Right lobe of liver (tissue), 6 donors: ENCODE measurements around the gene SCIN. TPM values are rescaled to one million over a fixed set of nuclear protein-coding genes. Genes with fewer than 3 reads are reported as not detected.

Experiments
- ATAC-seq, 4 donors: fragments of 200-7000 bp; cut with Tn5 transposase; one replicate each; pipeline ENCODE4 v1.9.1; 2020; ENCODE audit warnings: mild to moderate bottlenecking in 4 of 4, moderate library complexity in 4 of 4
- DNase-seq, 3 donors: peaks; one replicate each; pipeline ENCODE4 v3.0.0-alpha.2; 2020
- H3K27ac ChIP-seq, 3 donors: fragments of 200-600 bp; one replicate each; pipeline ENCODE4 v1.8.0; 2022
- H3K27me3 ChIP-seq, 2 donors: fragments of 200-600 bp; one replicate each; pipeline ENCODE4 v1.8.0; 2022
- H3K36me3 ChIP-seq, 4 donors: fragments of 200-600 bp; sonication (generic) in 1 of 4; one replicate each; pipeline versions ENCODE4 v1.5.1 to v1.8.0; 2017 to 2022; ENCODE audit warnings: control low read depth in 1 of 4
- H3K4me1 ChIP-seq, 4 donors: fragments of 200-600 bp; sonication (generic) in 1 of 4; one replicate each; pipeline versions ENCODE4 v1.5.1 to v1.8.0; 2017 to 2022; ENCODE audit warnings: control low read depth in 1 of 4
- H3K4me3 ChIP-seq, 3 donors: fragments of 200-600 bp; one replicate each; pipeline ENCODE4 v1.8.0; 2022
- H3K9me3 ChIP-seq, 4 donors: fragments of 200-600 bp; sonication (generic) in 1 of 4; one replicate each; pipeline versions ENCODE4 v1.5.1 to v1.8.0; 2017 to 2022; ENCODE audit warnings: control low read depth in 1 of 4
- POLR2A ChIP-seq: fragments of 450-650 bp; IDR thresholded peaks from one replicate; pipeline ENCODE4 v1.6.1; 2017; ENCODE audit warnings: antibody characterized with exemption, mild to moderate bottlenecking
- WGBS: methylation state at CpG from one replicate; pipeline ENCODE4 v1.1.6; 2018; ENCODE audit warnings: low coverage, low lambda C conversion rate; ENCODE audit not compliant: insufficient coverage; ENCODE audit errors: missing lambda C conversion rate; 5-methylcytosine and 5-hydroxymethylcytosine counted together
- intact Hi-C, 2 donors: fragments of 100-400 bp; cut with DNase I; formaldehyde crosslinking; loops; one replicate each; pipeline versions ENCODE4 v1.11.2 to v1.14.1; 2022
- total RNA-seq, 6 experiments: library from RNA; depleted of rRNA in 2 of 6; stranded (reverse); fragments of >200 nt in 2 of 6; fragmentation: NEBNext Ultra II Directional in 3 of 6; extraction: Animal tissue kit (Norgen Biotek cat#: 25700) in 3 of 6; gene quantifications; one replicate each; pipeline versions ENCODE4 v1.1.0 to v1.2.4, GENCODE V29; 2016 to 2023
- TF ChIP-seq, protein P1 (sequence below), 4 donors: fragments of 200-600 bp in 3 of 4; fragments of 450-650 bp in 1 of 4; IDR thresholded peaks; one replicate each; pipeline versions ENCODE4 v1.5.1 to v1.8.0; 2016 to 2022; ENCODE audit warnings: antibody characterized with exemption in 4 of 4, mild to moderate bottlenecking in 2 of 4
- donor health status: DM: no; HTN: yes; CAD: no.
- donor health status: DM: no; HTN: no; CAD: no.
- donor health status: DM: no; HTN: no; CAD: no.
- donor health status: DM: no; HTN: yes; CAD: no.
- donor health status: DM: no; HTN: yes; CAD: no.

SCIN gene
- total RNA-seq, 6 experiments from 2014 or later, result 0.06 to 0.20 (median 0.18) TPM; not detected in 3

DNA sequence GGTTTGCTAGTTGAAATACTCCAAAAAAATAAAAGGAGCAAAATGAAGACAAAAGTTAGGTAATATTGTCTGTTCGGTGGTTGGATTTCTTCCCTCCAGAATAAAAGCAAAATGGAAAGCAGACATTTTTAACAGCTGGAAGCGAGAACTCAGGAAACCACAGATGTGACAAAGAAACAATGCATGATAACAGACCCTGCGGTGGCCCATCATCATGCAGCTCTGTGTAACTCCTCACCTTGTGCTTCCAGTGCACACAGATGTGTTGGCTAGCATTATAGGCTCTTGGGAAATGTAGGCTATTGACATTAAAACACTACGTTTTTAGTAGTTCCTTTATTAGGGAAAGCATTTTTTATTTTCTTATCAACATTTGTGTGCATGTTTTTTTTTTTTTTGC is 63.1 kb downstream of the SCIN start:
- no peak overlapping the region for H3K27ac ChIP-seq
- 33% methylated on average over 4 of the region's 4 CpGs for WGBS
- TF ChIP-seq, protein P1, sequence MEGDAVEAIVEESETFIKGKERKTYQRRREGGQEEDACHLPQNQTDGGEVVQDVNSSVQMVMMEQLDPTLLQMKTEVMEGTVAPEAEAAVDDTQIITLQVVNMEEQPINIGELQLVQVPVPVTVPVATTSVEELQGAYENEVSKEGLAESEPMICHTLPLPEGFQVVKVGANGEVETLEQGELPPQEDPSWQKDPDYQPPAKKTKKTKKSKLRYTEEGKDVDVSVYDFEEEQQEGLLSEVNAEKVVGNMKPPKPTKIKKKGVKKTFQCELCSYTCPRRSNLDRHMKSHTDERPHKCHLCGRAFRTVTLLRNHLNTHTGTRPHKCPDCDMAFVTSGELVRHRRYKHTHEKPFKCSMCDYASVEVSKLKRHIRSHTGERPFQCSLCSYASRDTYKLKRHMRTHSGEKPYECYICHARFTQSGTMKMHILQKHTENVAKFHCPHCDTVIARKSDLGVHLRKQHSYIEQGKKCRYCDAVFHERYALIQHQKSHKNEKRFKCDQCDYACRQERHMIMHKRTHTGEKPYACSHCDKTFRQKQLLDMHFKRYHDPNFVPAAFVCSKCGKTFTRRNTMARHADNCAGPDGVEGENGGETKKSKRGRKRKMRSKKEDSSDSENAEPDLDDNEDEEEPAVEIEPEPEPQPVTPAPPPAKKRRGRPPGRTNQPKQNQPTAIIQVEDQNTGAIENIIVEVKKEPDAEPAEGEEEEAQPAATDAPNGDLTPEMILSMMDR (IDR thresholded peaks at IDR 0.05), result no peak
- TF ChIP-seq POLR2A, result no peak

DNA sequence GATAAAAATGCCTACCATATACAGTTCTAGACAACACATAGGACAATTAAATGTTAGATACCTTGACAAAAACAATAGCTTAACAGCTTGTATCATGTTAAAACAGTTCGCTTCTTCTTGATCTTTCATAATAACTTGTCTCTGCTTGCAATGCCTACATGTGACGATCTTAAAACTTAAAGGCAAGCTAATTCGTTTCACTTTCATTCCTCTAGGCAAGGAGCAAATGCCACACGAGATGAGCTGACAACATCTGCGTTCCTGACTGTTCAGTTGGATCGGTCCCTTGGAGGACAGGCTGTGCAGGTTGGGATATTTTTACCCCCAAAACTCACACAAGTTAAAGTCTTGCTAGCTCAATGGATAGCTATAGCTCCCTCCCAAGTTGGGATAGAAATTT is 65.3 kb downstream of the SCIN start:
- TF ChIP-seq, protein P1 (IDR thresholded peaks at IDR 0.05), result no peak
- no peak for TF ChIP-seq POLR2A
- Histone ChIP-seq H3K27me3 (no peaks in the 10 kb centered on the region), H3K27ac (no peak overlapping the region), H3K9me3 (no peaks in the 10 kb centered on the region), H3K36me3 (no peaks in the 10 kb centered on the region), H3K4me3 (peak overlapping the region in 1 of 3 donors; percentile 38), H3K4me1 (no peaks in the 10 kb centered on the region)
- DNase-seq, result no peak
- intact Hi-C loops, result no loop called here
- 12% methylated on average over 6 of the region's 6 CpGs for WGBS
- peak; percentile 74 to 91 (median 79) for ATAC-seq

More for the DNA sequence above, 63.1 kb downstream of the SCIN start:
- Histone ChIP-seq H3K27me3 (no peaks in the 10 kb centered on the region), H3K4me3 (no peak overlapping the region), H3K9me3 (no peaks in the 10 kb centered on the region), H3K36me3 (no peaks in the 10 kb centered on the region), H3K4me1 (no peaks in the 10 kb centered on the region)
- intact Hi-C loops, result no loop called here
- DNase-seq (no peak), ATAC-seq (no peak)

- H3K4me1 ChIP-seq, result no peaks in the 10 kb centered on the region
- ATAC-seq (no peak), DNase-seq (no peak)
- H3K9me3 ChIP-seq, result no peaks in the 10 kb centered on the region
- no peak overlapping the region for H3K27ac ChIP-seq
- intact Hi-C loops, result no loop called here
- no peaks in the 10 kb centered on the region for H3K36me3 ChIP-seq
- H3K4me3 ChIP-seq, result no peak overlapping the region
- no peaks in the 10 kb centered on the region for H3K27me3 ChIP-seq
- TF ChIP-seq, protein P1 (IDR thresholded peaks at IDR 0.05), result no peak
- TF ChIP-seq POLR2A, result no peak
Observed at GRCh38 chr7:12637328-12637727, 66.8 kb downstream of the SCIN start.

GRCh38 chr7:12637819-12638592 is 67.5 kb downstream of the SCIN start:
- DNase-seq, result no peak

More at GRCh38 chr7:12637819-12638592, 67.5 kb downstream of the SCIN start:
- Histone ChIP-seq H3K36me3 (no peaks in the 10 kb centered on the region), H3K27me3 (no peaks in the 10 kb centered on the region), H3K9me3 (no peaks in the 10 kb centered on the region), H3K4me3 (no peak overlapping the region), H3K27ac (no peak overlapping the region), H3K4me1 (no peaks in the 10 kb centered on the region)
- TF ChIP-seq, protein P1 (IDR thresholded peaks at IDR 0.05), result no peak
- TF ChIP-seq POLR2A, result no peak
- 36% methylated on average over 4 of the region's 4 CpGs for WGBS
- ATAC-seq, result peak in 2 of 4 donors; percentile 36
- intact Hi-C loops, result no loop called here
